ENCODE data around the gene MRPS7.

DNA sequence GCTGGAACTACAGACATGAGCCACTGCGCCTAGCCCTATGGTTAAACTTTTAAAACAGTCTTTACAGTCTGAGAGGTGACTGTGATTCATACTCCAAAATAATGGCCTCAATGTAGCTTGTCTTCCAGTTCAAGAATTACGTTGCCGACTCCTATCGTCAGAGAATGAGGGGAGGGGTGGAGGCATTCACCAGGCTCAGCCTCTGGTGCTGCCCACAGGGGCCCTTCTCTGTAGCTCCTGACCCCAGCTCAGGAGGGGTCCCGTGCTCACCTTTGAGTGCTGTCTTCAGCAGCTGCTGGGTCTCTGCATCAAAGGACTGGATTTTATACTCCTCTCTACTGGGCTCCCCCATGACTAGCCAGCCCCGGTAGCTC, 8.2 kb downstream of the MRPS7 start:
- TF ChIP-seq CTCF (conservative IDR thresholded peaks at IDR 0.05; ENCODE audit: low read length) (no peak), EZH2phosphoT487 (IDR thresholded peaks at IDR 0.05; ENCODE audit: borderline replicate concordance, low read depth, low read length) (no peak)
